GM13976 (cell line): ENCODE data around the gene TCF4.

Experiments used
- DNase-seq: peaks from one replicate; pipeline ENCODE4 v3.0.0; 2012; ENCODE audit warnings: low spot score
- in situ Hi-C: fragments of 300-500 bp; cut with MboI; formaldehyde crosslinking; loops from one replicate; pipeline ENCODE4 v1.12.0; 2022; ENCODE audit warnings: low sequenced_read_pairs, mixed read lengths, inconsistent platforms; ENCODE audit not compliant: unreplicated experiment
- TF ChIP-seq, protein P1 (sequence below): IDR thresholded peaks from 2 replicates; pipeline ENCODE4 v1.5.1; 2012; ENCODE audit warnings: borderline replicate concordance, mild to moderate bottlenecking; ENCODE audit not compliant: insufficient read depth; ENCODE audit errors: extremely low read depth, missing control alignments, control extremely low read depth

TCF4 gene

DNA sequence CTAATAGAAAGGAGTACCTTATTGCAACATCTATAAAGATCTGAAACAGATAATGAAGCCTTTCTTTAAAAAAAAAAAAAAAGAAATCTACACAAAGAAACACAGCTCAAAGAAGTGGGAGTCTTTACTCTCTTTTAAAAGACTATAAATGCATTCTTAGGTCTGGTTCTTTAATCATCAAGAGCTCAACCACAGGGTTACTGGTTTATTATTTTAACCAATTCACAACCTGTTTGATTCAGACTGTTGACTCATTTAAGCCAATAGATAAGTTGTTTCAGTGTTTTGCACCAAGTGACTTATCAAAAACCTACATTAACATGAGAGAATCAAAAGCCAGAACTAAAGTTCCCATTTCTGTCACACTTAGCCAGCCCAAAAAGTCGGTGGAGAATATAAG is 93.1 kb downstream of the TCF4 start:
- DNase-seq = no peak
- TF ChIP-seq, protein P1, sequence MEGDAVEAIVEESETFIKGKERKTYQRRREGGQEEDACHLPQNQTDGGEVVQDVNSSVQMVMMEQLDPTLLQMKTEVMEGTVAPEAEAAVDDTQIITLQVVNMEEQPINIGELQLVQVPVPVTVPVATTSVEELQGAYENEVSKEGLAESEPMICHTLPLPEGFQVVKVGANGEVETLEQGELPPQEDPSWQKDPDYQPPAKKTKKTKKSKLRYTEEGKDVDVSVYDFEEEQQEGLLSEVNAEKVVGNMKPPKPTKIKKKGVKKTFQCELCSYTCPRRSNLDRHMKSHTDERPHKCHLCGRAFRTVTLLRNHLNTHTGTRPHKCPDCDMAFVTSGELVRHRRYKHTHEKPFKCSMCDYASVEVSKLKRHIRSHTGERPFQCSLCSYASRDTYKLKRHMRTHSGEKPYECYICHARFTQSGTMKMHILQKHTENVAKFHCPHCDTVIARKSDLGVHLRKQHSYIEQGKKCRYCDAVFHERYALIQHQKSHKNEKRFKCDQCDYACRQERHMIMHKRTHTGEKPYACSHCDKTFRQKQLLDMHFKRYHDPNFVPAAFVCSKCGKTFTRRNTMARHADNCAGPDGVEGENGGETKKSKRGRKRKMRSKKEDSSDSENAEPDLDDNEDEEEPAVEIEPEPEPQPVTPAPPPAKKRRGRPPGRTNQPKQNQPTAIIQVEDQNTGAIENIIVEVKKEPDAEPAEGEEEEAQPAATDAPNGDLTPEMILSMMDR = no peak
- in situ Hi-C loops = no loop called here

DNA sequence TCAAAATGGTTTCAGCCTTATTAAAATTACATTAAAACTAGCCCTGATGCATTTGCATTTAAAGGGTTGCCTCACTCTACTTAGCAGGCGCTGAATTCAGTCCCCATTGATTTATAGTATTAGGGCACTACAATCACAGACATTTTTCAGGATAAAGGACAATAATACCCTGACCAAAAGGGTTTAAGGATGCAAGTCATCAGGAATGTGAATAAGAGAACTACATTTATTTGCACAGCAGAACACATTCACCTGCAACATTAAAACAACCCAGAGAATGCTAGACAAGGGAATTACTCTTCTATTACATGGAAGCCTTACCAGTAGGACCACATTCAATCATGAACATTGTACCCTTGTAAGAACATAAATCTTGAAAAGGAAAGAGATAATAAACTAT is 93.6 kb downstream of the TCF4 start:
- in situ Hi-C loops = no loop called here
- TF ChIP-seq, protein P1 = no peak
- DNase-seq = no peak

DNA sequence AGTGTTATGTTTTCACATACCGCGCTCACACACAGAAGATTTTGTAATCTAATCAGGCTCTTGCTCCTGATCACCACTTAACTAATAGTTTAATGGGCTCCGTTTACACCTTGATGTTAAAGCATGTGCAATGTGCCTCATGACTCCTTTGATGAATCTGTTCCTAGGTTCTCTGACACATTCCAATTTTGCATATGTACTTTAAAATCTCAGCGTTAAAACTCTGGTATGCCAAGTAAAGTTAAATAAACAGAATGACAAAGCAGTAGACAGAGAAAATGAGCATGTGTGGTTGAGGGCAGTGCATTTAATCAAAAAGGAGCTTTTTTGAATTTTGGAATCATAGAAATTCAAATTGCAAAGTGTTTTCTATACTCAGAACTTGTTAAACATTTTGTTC is 96.4 kb downstream of the TCF4 start:
- TF ChIP-seq, protein P1 = no peak
- DNase-seq = no peak
- in situ Hi-C loops = no loop called here

DNA sequence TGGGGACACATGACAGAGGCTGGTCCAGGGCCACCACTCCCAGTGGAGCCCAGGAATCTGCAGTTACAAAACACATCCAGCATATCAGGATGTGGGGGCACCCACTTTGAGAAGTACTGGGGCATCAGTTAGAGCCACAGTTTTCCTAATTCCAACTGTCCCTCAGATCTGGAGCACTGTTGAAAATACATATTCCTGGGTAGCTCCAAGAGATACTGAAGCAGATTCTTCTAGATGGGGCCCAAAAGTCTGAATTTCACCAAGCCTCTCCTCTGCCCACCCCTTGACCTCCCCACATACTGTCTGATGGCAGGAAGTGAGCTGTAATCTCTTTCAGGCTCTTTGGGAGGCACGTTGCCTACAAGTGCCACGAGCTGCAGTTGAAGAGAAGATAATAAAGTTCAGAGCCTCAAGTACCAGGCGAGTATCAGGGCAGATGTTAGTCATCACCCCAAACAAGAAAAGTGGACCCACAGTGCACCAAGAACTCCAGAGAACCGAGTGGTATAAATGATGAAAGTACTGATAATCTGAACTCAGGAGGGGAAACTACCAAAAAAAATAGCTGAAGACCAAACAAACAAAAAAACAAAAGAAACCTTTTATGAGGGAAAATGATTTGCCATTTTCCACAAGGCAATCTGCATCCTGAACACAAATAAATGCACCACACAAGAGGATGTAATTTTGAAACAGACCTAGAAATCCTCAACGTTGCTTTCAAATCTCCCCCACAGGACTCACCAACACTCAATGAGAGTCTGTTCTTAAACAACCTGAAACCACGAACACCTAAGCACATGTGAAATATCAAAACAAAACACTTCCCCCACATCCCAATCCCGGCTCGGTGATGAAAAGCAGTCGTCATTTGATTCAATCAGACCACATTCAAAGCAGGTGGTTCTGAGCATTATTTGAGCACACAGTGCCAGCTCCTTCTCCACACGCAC is 98.7 kb downstream of the TCF4 start:
- DNase-seq = peak; percentile 30
- TF ChIP-seq, protein P1 = no peak
- in situ Hi-C loops = no loop called here

DNA sequence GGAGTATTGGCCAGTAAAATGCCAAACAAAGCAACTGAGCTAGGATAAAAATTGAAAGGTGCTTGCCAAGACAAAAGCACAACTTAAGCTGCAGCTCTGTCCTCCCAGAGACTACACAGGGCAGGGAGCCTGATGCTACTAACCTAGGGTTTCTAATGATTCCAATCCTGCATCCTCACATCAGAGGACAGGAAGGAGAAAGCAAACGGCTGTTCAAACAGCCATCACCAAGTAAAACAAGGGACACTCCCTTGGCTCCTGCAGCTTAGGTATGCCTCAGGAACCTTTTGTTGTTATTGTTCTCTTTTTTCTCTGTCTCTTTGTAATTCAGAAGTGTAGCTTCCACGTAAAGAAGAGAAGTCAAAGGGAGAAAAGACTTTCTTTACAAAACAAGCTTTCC is 99.5 kb downstream of the TCF4 start:
- in situ Hi-C loops = no loop called here
- no peak for DNase-seq
- TF ChIP-seq, protein P1 = no peak

DNA sequence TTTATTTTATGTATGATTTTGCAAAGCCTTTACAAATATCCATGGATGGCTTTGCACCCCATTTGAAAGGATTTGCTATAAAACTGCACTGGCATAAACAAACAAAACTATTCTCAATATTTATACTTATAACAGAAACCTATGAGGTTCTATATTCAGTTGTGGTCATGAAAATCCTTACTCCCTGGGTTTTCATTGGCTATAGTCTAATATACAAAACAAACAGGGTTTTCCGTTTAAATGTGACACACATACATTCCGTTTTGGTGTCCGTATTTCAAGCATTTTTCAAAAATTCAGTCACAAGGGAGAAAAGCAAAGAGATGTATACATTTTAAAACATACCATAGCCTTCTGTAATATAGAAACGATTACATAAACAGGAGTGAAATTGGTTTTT is 100.0 kb downstream of the TCF4 start:
- TF ChIP-seq, protein P1 = no peak
- in situ Hi-C loops = no loop called here
- DNase-seq = no peak
